OCI-LY7 (cell line): ENCODE results near the gene NR5A1. TPM values are rescaled to one million over a fixed set of nuclear protein-coding genes. Genes with fewer than 3 reads are reported as not detected.

Experiments used
- BruUV-seq: library from RNA; stranded (reverse); fragments of 400-500 nt; replicated peaks from 2 replicates; lab custom pipeline; 2021; lab: Mats Ljungman, UMichigan
- CTCF ChIA-PET: fragments of 300-600 bp; sonication (Branson Sonifier 250); formaldehyde crosslinking; loops from one replicate; lab custom pipeline; 2022; ENCODE audit warnings: antibody characterized with exemption; ENCODE audit not compliant: unreplicated experiment; lab: Charles Lee
- POLR2A ChIA-PET: fragments of 300-600 bp; sonication (Branson Sonifier 250); formaldehyde crosslinking; loops from one replicate; lab custom pipeline; 2022; ENCODE audit warnings: antibody characterized with exemption; lab: Charles Lee
- DNase-seq: peaks from one replicate; pipeline ENCODE4 v3.0.0-alpha.2; 2015; ENCODE audit warnings: low spot score
- H2AFZ ChIP-seq: fragments of 200-600 bp; sonication (generic), shearing (Covaris generic); 2 replicates; pipeline ENCODE4 v1.6.1; 2014; ENCODE audit warnings: mild to moderate bottlenecking, antibody characterized with exemption, low read length, moderate library complexity
- H3K27ac ChIP-seq: fragments of 200-600 bp; sonication (generic); 2 replicates; pipeline ENCODE4 v1.5.1; 2014; ENCODE audit warnings: mixed run types, low read depth, mild to moderate bottlenecking, moderate library complexity, low read length, inconsistent platforms; ENCODE audit not compliant: poor library complexity, severe bottlenecking
- H3K36me3 ChIP-seq: fragments of 200-600 bp; sonication (generic); 2 replicates; pipeline ENCODE4 v1.6.1; 2014; ENCODE audit warnings: mild to moderate bottlenecking, antibody characterized with exemption, low read length, moderate library complexity, mixed read lengths; ENCODE audit not compliant: insufficient read depth
- H3K4me1 ChIP-seq: fragments of 200-600 bp; sonication (generic); 2 replicates; pipeline ENCODE4 v1.5.1; 2014; ENCODE audit warnings: mild to moderate bottlenecking, low read length; ENCODE audit not compliant: insufficient read depth, poor library complexity, severe bottlenecking
- H3K4me2 ChIP-seq: fragments of 200-600 bp; sonication (generic); 2 replicates; pipeline ENCODE4 v1.6.1; 2014; ENCODE audit warnings: mild to moderate bottlenecking, low read length
- H3K4me3 ChIP-seq: fragments of 200-600 bp; sonication (generic); 2 replicates; pipeline ENCODE4 v1.5.1; 2014; ENCODE audit warnings: mild to moderate bottlenecking, low read depth, low read length; ENCODE audit not compliant: poor library complexity, severe bottlenecking
- H3K79me2 ChIP-seq: fragments of 200-600 bp; sonication (generic); 2 replicates; pipeline ENCODE4 v1.6.1; 2016; ENCODE audit warnings: low read depth, mild to moderate bottlenecking, low read length, moderate library complexity, mixed read lengths; ENCODE audit not compliant: insufficient read depth
- H3K9me2 ChIP-seq: fragments of 200-600 bp; sonication (generic); 2 replicates; pipeline ENCODE4 v1.6.1; 2016; ENCODE audit warnings: mild to moderate bottlenecking, low read length, mixed read lengths; ENCODE audit not compliant: insufficient read depth
- H3K9me3 ChIP-seq: fragments of 200-600 bp; sonication (generic); 2 replicates; pipeline ENCODE4 v1.6.1; 2014; ENCODE audit warnings: mild to moderate bottlenecking, mixed run types, low read length, mixed read lengths
- H4K20me1 ChIP-seq: fragments of 200-600 bp; sonication (generic); 2 replicates; pipeline ENCODE4 v1.6.1; 2014; ENCODE audit warnings: mild to moderate bottlenecking, antibody characterized with exemption, low read length, moderate library complexity, mixed read lengths; ENCODE audit not compliant: insufficient read depth
- EZH2phosphoT487 ChIP-seq: fragments of 200-600 bp; sonication (generic); IDR thresholded peaks from 2 replicates; pipeline ENCODE4 v1.6.1; 2018; ENCODE audit warnings: low read depth, borderline replicate concordance, mild to moderate bottlenecking, mixed run types, antibody characterized with exemption, low read length, moderate library complexity, mixed read lengths
- intact Hi-C: fragments of 100-400 bp; cut with micrococcal nuclease; formaldehyde crosslinking; loops from one replicate; pipeline ENCODE4 v1.10.0; 2022; ENCODE audit not compliant: unreplicated experiment
- total RNA-seq, 2 experiments: library from RNA; depleted of rRNA in 1 of 2; stranded (reverse); fragments of >200 nt in 1 of 2; shearing (Covaris generic) in 1 of 2; gene quantifications; 2 replicates each; pipeline ENCODE4 v1.2.3, GENCODE V29; 2014 to 2022
- TF ChIP-seq, protein P1 (sequence below): fragments of 200-600 bp; sonication (generic); conservative IDR thresholded peaks from 2 replicates; pipeline ENCODE4 v1.5.1; 2014; ENCODE audit warnings: mild to moderate bottlenecking, antibody characterized with exemption, low read length, moderate library complexity, mixed read lengths

NR5A1 gene
- total RNA-seq, 2 experiments from 2014 or later = not detected

DNA sequence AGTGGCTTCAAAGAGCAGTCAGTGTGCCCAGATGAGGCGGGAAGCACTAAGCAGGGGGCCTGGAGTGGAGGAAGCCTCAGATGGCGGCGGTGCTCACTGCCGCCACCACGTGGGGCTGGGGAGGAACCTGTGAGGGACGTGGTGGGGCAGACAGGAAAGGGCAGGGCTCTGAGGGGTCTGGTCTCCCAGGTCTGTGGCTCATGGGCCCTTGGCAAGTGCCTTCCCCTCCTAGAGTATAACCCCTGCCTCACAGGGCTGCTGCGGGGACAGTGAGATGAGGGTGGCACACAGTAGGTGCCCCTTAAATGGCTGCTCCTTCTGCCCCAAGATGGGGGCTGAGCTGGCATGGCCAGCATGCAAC, 26.6 kb downstream of the NR5A1 start:
- BruUV-seq = no TSS peak
- H3K4me3 ChIP-seq = no peak overlapping the region
- TF ChIP-seq EZH2phosphoT487 = no peak
- TF ChIP-seq, protein P1, sequence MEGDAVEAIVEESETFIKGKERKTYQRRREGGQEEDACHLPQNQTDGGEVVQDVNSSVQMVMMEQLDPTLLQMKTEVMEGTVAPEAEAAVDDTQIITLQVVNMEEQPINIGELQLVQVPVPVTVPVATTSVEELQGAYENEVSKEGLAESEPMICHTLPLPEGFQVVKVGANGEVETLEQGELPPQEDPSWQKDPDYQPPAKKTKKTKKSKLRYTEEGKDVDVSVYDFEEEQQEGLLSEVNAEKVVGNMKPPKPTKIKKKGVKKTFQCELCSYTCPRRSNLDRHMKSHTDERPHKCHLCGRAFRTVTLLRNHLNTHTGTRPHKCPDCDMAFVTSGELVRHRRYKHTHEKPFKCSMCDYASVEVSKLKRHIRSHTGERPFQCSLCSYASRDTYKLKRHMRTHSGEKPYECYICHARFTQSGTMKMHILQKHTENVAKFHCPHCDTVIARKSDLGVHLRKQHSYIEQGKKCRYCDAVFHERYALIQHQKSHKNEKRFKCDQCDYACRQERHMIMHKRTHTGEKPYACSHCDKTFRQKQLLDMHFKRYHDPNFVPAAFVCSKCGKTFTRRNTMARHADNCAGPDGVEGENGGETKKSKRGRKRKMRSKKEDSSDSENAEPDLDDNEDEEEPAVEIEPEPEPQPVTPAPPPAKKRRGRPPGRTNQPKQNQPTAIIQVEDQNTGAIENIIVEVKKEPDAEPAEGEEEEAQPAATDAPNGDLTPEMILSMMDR = peak; percentile 79
- no peaks in the 10 kb centered on the region for H3K79me2 ChIP-seq
- H4K20me1 ChIP-seq = no peaks in the 10 kb centered on the region
- ChIA-PET CTCF (interaction anchor here (0.5 kb wide), 1 partner anchor 32 kb away, joined by 3 read pairs; no protein-coding TSS in a partner anchor), POLR2A (no interaction called here)
- H3K27ac ChIP-seq = no peak overlapping the region
- H2AFZ ChIP-seq = peak overlapping the region; percentile 33; the same call in 1 of the 2 replicates
- no peak overlapping the region for H3K4me2 ChIP-seq
- H3K36me3 ChIP-seq = no peaks in the 10 kb centered on the region
- peak; percentile 59 for DNase-seq
- H3K9me2 ChIP-seq = no peaks in the 10 kb centered on the region
- no peaks in the 10 kb centered on the region for H3K9me3 ChIP-seq
- peaks cover 15% of the 10 kb centered on the region for H3K4me1 ChIP-seq
- intact Hi-C loops = loop anchor here (1.0 kb wide), 1 partner anchor 61 kb away; no protein-coding TSS in a partner anchor

DNA sequence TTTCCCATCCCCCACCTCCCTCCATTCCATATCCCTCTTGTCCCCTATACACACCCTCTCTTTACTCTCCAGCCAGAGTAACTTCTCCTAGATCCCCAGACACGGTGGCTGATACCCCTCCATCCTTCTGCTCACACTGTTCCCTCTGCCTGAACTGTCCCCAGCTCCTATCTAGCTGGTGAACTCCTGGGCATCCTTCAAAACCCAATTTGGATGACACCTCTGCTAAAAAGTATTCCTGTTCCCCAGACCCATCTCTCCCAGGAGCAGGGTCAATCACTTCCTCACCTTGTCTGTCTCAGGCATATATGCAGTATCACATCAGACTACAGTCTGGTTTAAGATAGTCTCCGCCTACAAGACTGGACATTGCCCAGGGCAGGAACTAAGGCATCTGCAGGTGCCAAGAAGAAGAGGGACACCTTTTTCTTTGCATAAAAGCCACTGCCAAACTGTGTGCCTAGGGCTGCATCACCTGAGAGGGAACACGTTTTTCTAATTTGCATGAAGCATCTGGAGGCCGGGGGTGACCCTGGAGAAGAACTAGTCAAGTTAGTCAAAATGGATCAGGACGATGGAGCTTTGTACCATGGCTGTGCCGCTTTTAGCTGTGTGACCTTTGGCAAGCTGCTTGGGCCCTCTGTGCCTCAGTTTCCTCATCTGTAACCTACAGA, 27.1 kb downstream of the NR5A1 start:
- H3K27ac ChIP-seq = no peak overlapping the region
- no peaks in the 10 kb centered on the region for H4K20me1 ChIP-seq
- H3K36me3 ChIP-seq = no peaks in the 10 kb centered on the region
- intact Hi-C loops = loop anchor here (1.0 kb wide), 1 partner anchor 61 kb away; no protein-coding TSS in a partner anchor
- no peaks in the 10 kb centered on the region for H3K9me3 ChIP-seq
- no peak for TF ChIP-seq EZH2phosphoT487
- TF ChIP-seq, protein P1 = no peak
- no peaks in the 10 kb centered on the region for H3K9me2 ChIP-seq
- peak overlapping the region; percentile 33; the same call in 1 of the 2 replicates for H2AFZ ChIP-seq
- CTCF ChIA-PET = interaction anchor here (0.5 kb wide), 1 partner anchor 32 kb away, joined by 3 read pairs; no protein-coding TSS in a partner anchor
- H3K4me1 ChIP-seq = peaks cover 15% of the 10 kb centered on the region
- POLR2A ChIA-PET = no interaction called here
- no peak for DNase-seq
- no peaks in the 10 kb centered on the region for H3K79me2 ChIP-seq
- H3K4me2 ChIP-seq = no peak overlapping the region
- BruUV-seq = no TSS peak
- no peak overlapping the region for H3K4me3 ChIP-seq

DNA sequence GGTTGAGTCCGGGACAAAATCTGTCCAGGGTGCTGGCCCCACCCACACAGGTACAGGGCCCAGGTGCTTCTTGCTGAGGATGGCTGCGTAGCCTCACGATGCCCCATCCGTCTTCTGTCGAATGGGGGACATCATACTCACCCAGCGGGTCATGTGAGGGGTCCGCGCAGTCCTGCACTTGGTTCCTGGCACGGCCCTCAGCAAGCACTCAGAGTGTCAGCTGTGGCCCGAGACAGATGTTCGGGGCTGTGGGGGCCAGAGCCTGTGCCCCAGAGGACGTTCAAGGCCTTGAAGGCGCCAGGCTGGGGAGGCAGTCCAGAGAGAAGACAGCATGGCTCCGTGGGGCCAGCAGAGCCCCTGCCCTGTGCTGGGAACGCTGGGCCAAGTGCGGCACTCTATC, 27.8 kb downstream of the NR5A1 start:
- Histone ChIP-seq H3K9me2 (no peaks in the 10 kb centered on the region), H3K36me3 (no peaks in the 10 kb centered on the region), H2AFZ (no peak overlapping the region), H3K4me3 (no peak overlapping the region), H3K27ac (no peak overlapping the region), H3K4me2 (no peak overlapping the region), H4K20me1 (no peaks in the 10 kb centered on the region), H3K79me2 (no peaks in the 10 kb centered on the region), H3K9me3 (no peaks in the 10 kb centered on the region), H3K4me1 (peaks cover 15% of the 10 kb centered on the region)
- TF ChIP-seq, protein P1 = no peak
- no peak for TF ChIP-seq EZH2phosphoT487
- DNase-seq = no peak
- BruUV-seq = no TSS peak
- ChIA-PET POLR2A (interaction anchor here (0.6 kb wide), 1 partner anchor 239 kb away, joined by 3 read pairs; no protein-coding TSS in a partner anchor), CTCF (no interaction called here)
- intact Hi-C loops = no loop called here
